Liver (tissue), 3 donors: ENCODE data around the gene NUP205.

Experiments
- ATF3 ChIP-seq: IDR thresholded peaks from 2 replicates; pipeline ENCODE4 v1.6.1; 2016; ENCODE audit warnings: antibody characterized with exemption
- CTCF ChIP-seq: fragments of 150-350 bp; IDR thresholded peaks from 2 replicates; pipeline ENCODE4 v1.5.1; 2017; ENCODE audit warnings: improper control_type of control experiment, low read depth, low read length; ENCODE audit not compliant: missing input control
- EGR1 ChIP-seq, 2 donors: IDR thresholded peaks; 2 replicates each; pipeline ENCODE4 v1.6.1; 2016 to 2018; ENCODE audit warnings: antibody characterized with exemption in 2 of 2, low read depth in 2 of 2
- JUND ChIP-seq, 2 donors: IDR thresholded peaks; 2 replicates each; pipeline ENCODE4 v1.6.1; 2016; ENCODE audit warnings: antibody characterized with exemption in 2 of 2
- MAX ChIP-seq: IDR thresholded peaks from 2 replicates; pipeline ENCODE4 v1.6.1; 2016; ENCODE audit warnings: antibody characterized with exemption
- REST ChIP-seq: IDR thresholded peaks from 2 replicates; pipeline ENCODE4 v1.6.1; 2016; ENCODE audit warnings: antibody characterized with exemption, mild to moderate bottlenecking
- SP1 ChIP-seq: IDR thresholded peaks from 2 replicates; pipeline ENCODE4 v1.6.1; 2018; ENCODE audit warnings: antibody characterized with exemption, mild to moderate bottlenecking
- TAF1 ChIP-seq: conservative IDR thresholded peaks from 2 replicates; pipeline ENCODE4 v1.6.1; 2016; ENCODE audit warnings: antibody characterized with exemption, mild to moderate bottlenecking
- ZBTB33 ChIP-seq: IDR thresholded peaks from 2 replicates; pipeline ENCODE4 v1.6.1; 2016; ENCODE audit warnings: antibody characterized with exemption
- donor health status: healthy.
- donor health status: healthy.

- TF ChIP-seq REST (no peak), CTCF (no peak), ZBTB33 (no peak), JUND (IDR thresholded peaks at IDR 0.05) (no peak), MAX (no peak), EGR1 (IDR thresholded peaks at IDR 0.05; ENCODE audit: low read depth in 2 of 2) (no peak), TAF1 (no peak), SP1 (no peak), ATF3 (no peak)
These were observed 19.3 kb upstream of the NUP205 start for GRCh38 chr7:135538376-135538775.
